ENCODE data around the gene HLF.

The HLF gene

GRCh38 chr17:55332296-55333041 lies 67.7 kb downstream of the HLF start:
- DNase-seq: no peak

- no peak for DNase-seq
Observed at GRCh38 chr17:55334285-55334684, 69.5 kb downstream of the HLF start.

GRCh38 chr17:55334881-55335540 lies 70.3 kb downstream of the HLF start:
- DNase-seq: peak; percentile 16

- no peak for DNase-seq
Observed at GRCh38 chr17:55335625-55336024, 70.9 kb downstream of the HLF start.

- DNase-seq: no peak
Observed at GRCh38 chr17:55336426-55336825, 71.7 kb downstream of the HLF start.

GRCh38 chr17:55340176-55340575 lies 75.4 kb downstream of the HLF start:
- no peak for DNase-seq

GRCh38 chr17:55340686-55341085 lies 75.9 kb downstream of the HLF start:
- DNase-seq: no peak

- no peak for DNase-seq
Observed at GRCh38 chr17:55341432-55341831, 76.7 kb downstream of the HLF start.

- DNase-seq: no peak
Observed at GRCh38 chr17:55342800-55343585, 78.2 kb downstream of the HLF start.

GRCh38 chr17:55343900-55344513 lies 79.2 kb downstream of the HLF start:
- DNase-seq: no peak

GRCh38 chr17:55344514-55344997 lies 79.8 kb downstream of the HLF start:
- no peak for DNase-seq

GRCh38 chr17:55345132-55345531 lies 80.4 kb downstream of the HLF start:
- no peak for DNase-seq

- no peak for DNase-seq
Observed at GRCh38 chr17:55346658-55347057, 81.9 kb downstream of the HLF start.

GRCh38 chr17:55347341-55347740 lies 82.6 kb downstream of the HLF start:
- DNase-seq: no peak

- peak; percentile 78 for DNase-seq
Observed at GRCh38 chr17:55348749-55349354, 84.1 kb downstream of the HLF start.

GRCh38 chr17:55350825-55351205 lies 86.1 kb downstream of the HLF start:
- DNase-seq: no peak

GRCh38 chr17:55351226-55351625 lies 86.5 kb downstream of the HLF start:
- DNase-seq: no peak

GRCh38 chr17:55354010-55354409 lies 89.2 kb downstream of the HLF start:
- DNase-seq: no peak

- no peak for DNase-seq
Observed at GRCh38 chr17:55354941-55355340, 90.2 kb downstream of the HLF start.

- peak; percentile 61 for DNase-seq
Observed at GRCh38 chr17:55356434-55357328, 91.9 kb downstream of the HLF start.

GRCh38 chr17:55360971-55361370 lies 96.2 kb downstream of the HLF start:
- DNase-seq: no peak

GRCh38 chr17:55363033-55363432 lies 98.3 kb downstream of the HLF start:
- no peak for DNase-seq

All from retina (tissue), 1 donor.